C4-2B (cell line): ENCODE results near the gene USP49.

Source experiments
- CTCF ChIP-seq: fragments of 450-650 bp; conservative IDR thresholded peaks from 2 replicates; pipeline ENCODE4 v1.5.1; 2017; ENCODE audit warnings: mild to moderate bottlenecking
- ZFX ChIP-seq: fragments of 450-650 bp; IDR thresholded peaks from 2 replicates; pipeline ENCODE4 v1.6.1; 2017

GRCh38 chr6:41740366-41741162, 154.6 kb downstream of the USP49 start:
- TF ChIP-seq CTCF (no peak), ZFX (no peak)
